Left lung (tissue), 10 donors: ENCODE results near the gene LRRC42. TPM values are rescaled to one million over a fixed set of nuclear protein-coding genes. Genes with fewer than 3 reads are reported as not detected.

Source experiments
- ATAC-seq: fragments of 200-7000 bp; cut with Tn5 transposase; one replicate; pipeline ENCODE4 v1.9.1; 2020; ENCODE audit warnings: moderate library complexity
- DNase-seq, 4 donors: peaks; one replicate each; pipeline ENCODE4 v3.0.0-alpha.2; 2013 to 2020
- H3K27ac ChIP-seq, 2 donors: fragments of 200-600 bp; sonication (generic) in 1 of 2; one replicate each; pipeline versions ENCODE4 v1.5.0 to v1.8.0; 2020 to 2021
- H3K27me3 ChIP-seq, 2 donors: fragments of 200-600 bp; sonication (generic) in 1 of 2; one replicate each; pipeline versions ENCODE4 v1.5.0 to v1.8.0; 2020 to 2021
- H3K36me3 ChIP-seq, 2 donors: fragments of 200-600 bp; sonication (generic) in 1 of 2; one replicate each; pipeline versions ENCODE4 v1.5.0 to v1.8.0; 2020 to 2021
- H3K4me1 ChIP-seq, 2 donors: fragments of 200-600 bp; one replicate each; pipeline ENCODE4 v1.8.0; 2021
- H3K4me3 ChIP-seq, 2 donors: fragments of 200-600 bp; sonication (generic) in 1 of 2; one replicate each; pipeline versions ENCODE4 v1.5.0 to v1.8.0; 2020 to 2021; ENCODE audit warnings: mild to moderate bottlenecking in 1 of 2
- H3K9me3 ChIP-seq, 2 donors: fragments of 200-600 bp; sonication (generic) in 1 of 2; one replicate each; pipeline versions ENCODE4 v1.5.0 to v1.8.0; 2020 to 2021
- CTCF ChIP-seq, 2 donors: fragments of 200-600 bp; sonication (generic) in 1 of 2; IDR thresholded peaks; one replicate each; pipeline versions ENCODE4 v1.5.0 to v1.8.0; 2021; ENCODE audit warnings: antibody characterized with exemption in 2 of 2
- intact Hi-C, 2 donors: fragments of 100-400 bp; cut with DNase I; formaldehyde crosslinking; loops; one replicate each; pipeline versions ENCODE4 v1.11.2 to v1.14.2; 2022
- polyA plus RNA-seq, 6 donors: library from polyadenylated mRNA; unstranded; fragments of 120-200 nt; gene quantifications; one replicate each; pipeline ENCODE4 v1.2.1, GENCODE V29; 2013; ENCODE audit not compliant: insufficient read length in 6 of 6
- total RNA-seq, 2 donors: library from RNA; stranded (reverse); fragmentation: NEBNext Ultra II Directional; extraction: Animal tissue kit (Norgen Biotek cat#: 25700); gene quantifications; one replicate each; pipeline ENCODE4 v1.2.1, GENCODE V29; 2021
- donor health status: DM: no; HTN: yes; CAD: no.
- donor health status: DM: no; HTN: no; CAD: no.

LRRC42 gene
- total and polyA plus RNA-seq, 8 donors: 18.0 to 43.2 (median 35.2) TPM

GRCh38 chr1:53956308-53957168, 10.4 kb downstream of the LRRC42 start:
- DNase-seq: no peak
- H3K27me3 ChIP-seq: no peaks in the 10 kb centered on the region
- peak overlapping the region; percentile 35 to 71 for H3K27ac ChIP-seq
- TF ChIP-seq CTCF (IDR thresholded peaks at IDR 0.05): no peak
- H3K4me3 ChIP-seq: no peak overlapping the region
- peak; percentile 61 for ATAC-seq
- peaks cover 11 to 17% of the 10 kb centered on the region in 2 donors for H3K4me1 ChIP-seq
- no peaks in the 10 kb centered on the region for H3K9me3 ChIP-seq
- intact Hi-C loops: no loop called here
- peaks cover 0 to 60% of the 10 kb centered on the region in 2 donors for H3K36me3 ChIP-seq

DNA sequence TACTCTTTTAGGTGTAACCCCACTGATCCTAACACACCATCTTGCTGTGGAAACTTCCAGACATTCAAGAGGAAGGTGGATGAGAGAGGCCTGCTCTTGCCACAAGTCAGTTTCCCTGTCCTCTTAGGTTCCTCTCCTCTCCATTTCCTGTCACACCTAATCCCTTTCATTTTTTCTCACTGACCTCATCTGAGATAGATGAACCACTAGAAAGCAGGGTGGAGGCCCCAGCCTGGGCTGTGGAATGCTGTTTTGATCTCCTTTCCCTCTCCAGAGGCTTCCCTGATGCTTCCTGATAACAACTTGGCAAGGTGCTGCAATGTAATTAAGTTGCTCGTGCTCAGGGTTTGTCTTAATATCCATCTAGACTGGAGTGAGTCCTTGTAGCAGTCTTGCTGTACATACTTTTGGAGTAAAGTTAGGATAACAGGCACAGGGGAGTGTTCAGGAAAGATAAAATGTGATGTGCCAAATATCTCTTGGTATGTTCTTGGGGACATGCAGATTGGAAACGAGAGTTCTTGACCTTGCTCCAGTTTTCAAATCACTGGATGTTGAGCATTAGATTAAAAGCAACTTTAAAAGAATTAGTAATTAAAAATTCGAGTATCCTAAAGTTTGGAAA, 11.2 kb downstream of the LRRC42 start:
- no peak overlapping the region for H3K4me3 ChIP-seq
- H3K9me3 ChIP-seq: no peaks in the 10 kb centered on the region
- no peak for TF ChIP-seq CTCF (IDR thresholded peaks at IDR 0.05)
- ATAC-seq: peak; percentile 71
- H3K4me1 ChIP-seq: peaks cover 11 to 17% of the 10 kb centered on the region in 2 donors
- peak overlapping the region; percentile 35 to 71 for H3K27ac ChIP-seq
- H3K36me3 ChIP-seq: peaks cover 0 to 59% of the 10 kb centered on the region in 2 donors
- H3K27me3 ChIP-seq: no peaks in the 10 kb centered on the region
- intact Hi-C loops: no loop called here
- no peak for DNase-seq

- no peaks in the 10 kb centered on the region for H3K9me3 ChIP-seq
- no peak overlapping the region for H3K27ac ChIP-seq
- H3K27me3 ChIP-seq: no peaks in the 10 kb centered on the region
- ATAC-seq (peak; percentile 64), DNase-seq (no peak)
- peaks cover 0 to 57% of the 10 kb centered on the region in 2 donors for H3K36me3 ChIP-seq
- peak; percentile 30 to 45 for TF ChIP-seq CTCF (IDR thresholded peaks at IDR 0.05)
- no peak overlapping the region for H3K4me3 ChIP-seq
- H3K4me1 ChIP-seq: peaks cover 11 to 17% of the 10 kb centered on the region in 2 donors
- intact Hi-C loops: no loop called here
Observed at GRCh38 chr1:53959664-53960250, 13.6 kb downstream of the LRRC42 start.

DNA sequence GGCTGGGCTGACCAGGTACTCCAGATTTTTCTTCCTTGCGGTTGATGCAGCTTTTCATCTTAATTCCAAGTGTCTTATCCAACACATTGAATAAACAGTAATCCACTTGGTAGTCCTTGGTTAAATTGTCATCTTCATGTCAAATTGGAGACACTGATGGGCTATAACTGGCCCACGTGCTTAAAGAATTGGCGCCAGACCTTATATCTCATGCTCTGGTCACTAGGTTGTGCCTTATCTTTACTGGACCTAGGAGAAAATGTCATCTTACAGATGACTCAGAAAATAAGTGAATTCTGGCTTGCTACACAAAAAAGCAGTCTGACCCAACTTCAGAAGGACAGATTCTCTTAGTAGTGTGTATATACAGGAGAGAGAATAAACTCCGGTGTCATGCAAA, 16.2 kb downstream of the LRRC42 start:
- no peak for ATAC-seq
- H3K4me3 ChIP-seq: no peak overlapping the region
- H3K9me3 ChIP-seq: no peaks in the 10 kb centered on the region
- DNase-seq: no peak
- no peak for TF ChIP-seq CTCF (IDR thresholded peaks at IDR 0.05)
- H3K27ac ChIP-seq: no peak overlapping the region
- intact Hi-C loops: no loop called here
- H3K36me3 ChIP-seq: peaks cover 0 to 74% of the 10 kb centered on the region in 2 donors
- H3K4me1 ChIP-seq: peaks cover under 1 to 4% of the 10 kb centered on the region in 2 donors
- H3K27me3 ChIP-seq: no peaks in the 10 kb centered on the region

GRCh38 chr1:53963460-53963859, 17.3 kb downstream of the LRRC42 start:
- no peak overlapping the region for H3K4me3 ChIP-seq

More at GRCh38 chr1:53963460-53963859, 17.3 kb downstream of the LRRC42 start:
- intact Hi-C loops: no loop called here
- ATAC-seq (no peak), DNase-seq (no peak)
- Histone ChIP-seq H3K27me3 (no peaks in the 10 kb centered on the region), H3K36me3 (peaks cover 0 to 84% of the 10 kb centered on the region in 2 donors), H3K4me1 (no peaks in the 10 kb centered on the region), H3K27ac (no peak overlapping the region), H3K9me3 (no peaks in the 10 kb centered on the region)
- TF ChIP-seq CTCF (IDR thresholded peaks at IDR 0.05): no peak
